GM12878 (cell line): ENCODE measurements around the gene ATP6V1G2. TPM values are rescaled to one million over a fixed set of nuclear protein-coding genes. Genes with fewer than 3 reads are reported as not detected.
A peak's percentile ranks its signal among the peaks of the same experiment; 100 is the strongest.

Experiments
- ATF7 ChIP-seq: fragments of 450-650 bp; IDR thresholded peaks from 2 replicates; pipeline ENCODE4 v1.6.1; 2016; ENCODE audit warnings: low read depth, mild to moderate bottlenecking
- BHLHE40 ChIP-seq, 2 experiments: fragments of 450-650 bp in 1 of 2; IDR thresholded peaks; 2 replicates each; pipeline ENCODE4 v1.6.1; 2011 to 2017; ENCODE audit warnings: low read depth in 2 of 2, borderline replicate concordance in 1 of 2, improper control_type of control experiment in 1 of 2, low read length in 1 of 2, mild to moderate bottlenecking in 1 of 2
- CHD1 ChIP-seq: IDR thresholded peaks from 2 replicates; pipeline ENCODE4 v1.6.1; 2012; ENCODE audit warnings: low read depth, low read length, improper control_type of control experiment
- CHD2 ChIP-seq: IDR thresholded peaks from 2 replicates; pipeline ENCODE4 v1.6.1; 2011; ENCODE audit warnings: low read depth, low read length, improper control_type of control experiment, borderline replicate concordance
- HCFC1 ChIP-seq: fragments of 150-350 bp; IDR thresholded peaks from 2 replicates; pipeline ENCODE4 v1.6.1; 2014; ENCODE audit warnings: low read length
- HDAC2 ChIP-seq: fragments of 200-600 bp; sonication (generic); IDR thresholded peaks from 2 replicates; pipeline ENCODE4 v1.6.1; 2017
- KAT2A ChIP-seq: conservative IDR thresholded peaks from 2 replicates; pipeline ENCODE4 v1.6.1; 2011; ENCODE audit warnings: low read depth, low read length; ENCODE audit not compliant: control insufficient read depth
- KLF5 ChIP-seq: fragments of 450-650 bp; IDR thresholded peaks from 2 replicates; pipeline ENCODE4 v1.6.1; 2014; ENCODE audit warnings: mild to moderate bottlenecking; ENCODE audit not compliant: partially characterized antibody
- NFIC ChIP-seq: IDR thresholded peaks from 2 replicates; pipeline ENCODE4 v1.6.1; 2012; ENCODE audit warnings: low read depth, mild to moderate bottlenecking, inconsistent platforms, low read length, moderate library complexity
- NR2C1 ChIP-seq: fragments of 450-650 bp; IDR thresholded peaks from 2 replicates; pipeline ENCODE4 v1.6.1; 2017; ENCODE audit warnings: antibody characterized with exemption, mild to moderate bottlenecking, moderate library complexity
- NR2C2 ChIP-seq: IDR thresholded peaks from 2 replicates; pipeline ENCODE4 v1.6.1; 2011; ENCODE audit warnings: borderline replicate concordance, low read depth; ENCODE audit not compliant: control insufficient read depth, insufficient read length
- PML ChIP-seq: IDR thresholded peaks from 2 replicates; pipeline ENCODE4 v1.6.1; 2012; ENCODE audit warnings: low read length, inconsistent platforms
- POLR2A ChIP-seq: IDR thresholded peaks from 2 replicates; pipeline ENCODE4 v1.6.1; 2011; ENCODE audit warnings: low read depth, mild to moderate bottlenecking, low read length
- POLR2AphosphoS2 ChIP-seq: IDR thresholded peaks from 2 replicates; pipeline ENCODE4 v1.6.1; 2011; ENCODE audit warnings: low read depth, mild to moderate bottlenecking, low read length, improper control_type of control experiment, moderate library complexity
- POLR2AphosphoS5 ChIP-seq: IDR thresholded peaks from 2 replicates; pipeline ENCODE4 v1.6.1; 2011; ENCODE audit warnings: mild to moderate bottlenecking, low read length, inconsistent platforms
- RAD21 ChIP-seq: IDR thresholded peaks from 2 replicates; pipeline ENCODE4 v1.6.1; 2011; ENCODE audit warnings: mild to moderate bottlenecking, low read depth, low read length, moderate library complexity; ENCODE audit not compliant: insufficient read depth
- RAD51 ChIP-seq: fragments of 450-650 bp; IDR thresholded peaks from 2 replicates; pipeline ENCODE4 v1.6.1; 2016; ENCODE audit warnings: moderate library complexity, mild to moderate bottlenecking, inconsistent platforms
- RFX5 ChIP-seq: IDR thresholded peaks from 2 replicates; pipeline ENCODE4 v1.6.1; 2011; ENCODE audit warnings: low read depth, low read length, improper control_type of control experiment
- SREBF1 ChIP-seq: IDR thresholded peaks from 2 replicates; pipeline ENCODE4 v1.6.1; 2012; ENCODE audit warnings: mild to moderate bottlenecking, low read length
- SREBF2 ChIP-seq: IDR thresholded peaks from 2 replicates; pipeline ENCODE4 v1.6.1; 2012; ENCODE audit warnings: mild to moderate bottlenecking, low read length
- TAF1 ChIP-seq: IDR thresholded peaks from 2 replicates; pipeline ENCODE4 v1.6.1; 2011; ENCODE audit warnings: mild to moderate bottlenecking, low read depth, low read length, borderline replicate concordance
- TBL1XR1 ChIP-seq: IDR thresholded peaks from 2 replicates; pipeline ENCODE4 v1.6.1; 2012; ENCODE audit warnings: low read depth, low read length, improper control_type of control experiment
- polyA plus RNA-seq, 11 experiments: library from polyadenylated mRNA; depleted of rRNA in 4 of 11; unstranded in 6 of 11; stranded (reverse) in 5 of 11; fragments of >200 nt; fragmentation: Nextera tagmentation in 4 of 11; fragmentation: Illumina TruSeq in 1 of 11; extraction: Ambion mirVana in 4 of 11; extraction: Trizol in 1 of 11; gene quantifications; 1 replicate in 1 of 11; 2 replicates in 10 of 11; pipeline versions ENCODE4 v1.2.1 to v1.2.3, GENCODE V29; 2011 to 2016; ENCODE audit warnings: inconsistent platforms in 2 of 11, missing spikeins in 2 of 11, low read depth in 1 of 11
- total RNA-seq, 4 experiments: library from RNA; depleted of rRNA in 3 of 4; stranded (reverse); fragments of >200 nt in 3 of 4; fragmentation: Illumina TruSeq in 1 of 4; extraction: Trizol in 1 of 4; gene quantifications; 2 replicates each; pipeline versions ENCODE4 v1.2.1 to v1.2.3, GENCODE V29; 2013 to 2021
- TF ChIP-seq, protein P1 (sequence below): fragments of 450-650 bp; IDR thresholded peaks from 2 replicates; pipeline ENCODE4 v1.6.1; 2016; ENCODE audit warnings: mild to moderate bottlenecking
- TF ChIP-seq, protein P2 (sequence below): fragments of 450-650 bp; IDR thresholded peaks from 2 replicates; pipeline ENCODE4 v1.6.1; 2017; ENCODE audit warnings: low read depth, mild to moderate bottlenecking, moderate library complexity
- TF ChIP-seq, protein P3 (sequence below): fragments of 450-650 bp; IDR thresholded peaks from 2 replicates; pipeline ENCODE4 v1.6.1; 2018; ENCODE audit warnings: borderline replicate concordance, mild to moderate bottlenecking; ENCODE audit not compliant: partially characterized antibody
- TF ChIP-seq, protein P4 (sequence below): IDR thresholded peaks from 2 replicates; pipeline ENCODE4 v1.6.1; 2012; ENCODE audit warnings: low read depth, low read length, improper control_type of control experiment

ATP6V1G2 gene
- total and polyA plus RNA-seq, 10 of the 15 experiments (the other 5 are each of a cell fraction or from before 2014, with no cell fraction given) = 0.45 to 8.9 (median 2.8) TPM

DNA sequence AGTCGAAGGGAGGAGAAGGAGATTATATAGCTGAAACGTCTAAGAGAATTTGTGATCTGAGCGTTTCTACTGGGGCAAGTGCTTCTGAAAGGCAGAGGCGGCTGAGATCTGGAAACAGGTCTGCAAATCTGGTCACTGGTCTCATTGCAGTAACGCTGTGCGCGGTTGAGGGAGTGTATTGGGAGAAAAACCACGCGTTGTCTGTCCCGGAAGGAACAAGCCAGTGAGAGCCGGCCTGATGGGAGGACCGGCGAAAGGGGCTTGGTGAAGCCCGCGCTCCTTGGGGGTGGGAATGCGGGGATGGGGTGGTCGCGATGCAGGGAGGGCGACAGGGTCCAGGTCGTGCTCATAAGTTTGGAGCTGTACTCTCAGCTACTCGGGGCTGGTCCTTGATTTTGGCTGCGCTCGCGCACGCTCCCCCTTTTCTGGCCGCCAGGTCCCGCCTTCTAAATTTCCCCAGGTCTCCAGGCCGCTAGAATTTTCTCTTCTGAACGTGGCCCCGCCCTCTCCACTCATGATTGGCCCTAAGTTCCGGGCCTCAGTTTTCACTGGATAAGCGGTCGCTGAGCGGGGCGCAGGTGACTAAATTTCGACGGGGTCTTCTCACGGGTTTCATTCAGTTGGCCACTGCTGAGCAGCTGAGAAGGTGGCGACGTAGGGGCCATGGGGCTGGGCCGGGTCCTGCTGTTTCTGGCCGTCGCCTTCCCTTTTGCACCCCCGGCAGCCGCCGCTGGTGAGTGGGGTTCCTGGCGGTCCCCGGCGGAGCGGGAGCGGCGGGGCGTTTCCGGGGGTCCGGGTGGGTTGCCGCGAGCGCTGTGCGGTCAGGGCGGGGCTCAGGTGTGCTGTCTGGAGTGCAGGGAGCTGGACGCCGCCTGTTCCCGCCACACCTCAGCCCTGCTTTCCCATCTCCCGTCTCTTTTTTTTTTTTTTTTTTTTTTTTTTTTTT, 48.6 kb downstream of the ATP6V1G2 start, which contains the start of gene MICB (continued):
- TF ChIP-seq NR2C2 = no peak
- TF ChIP-seq HCFC1 = 0 out of 2 replicates have a peak, but pooled peaks have one; percentile 8
- TF ChIP-seq, protein P1, sequence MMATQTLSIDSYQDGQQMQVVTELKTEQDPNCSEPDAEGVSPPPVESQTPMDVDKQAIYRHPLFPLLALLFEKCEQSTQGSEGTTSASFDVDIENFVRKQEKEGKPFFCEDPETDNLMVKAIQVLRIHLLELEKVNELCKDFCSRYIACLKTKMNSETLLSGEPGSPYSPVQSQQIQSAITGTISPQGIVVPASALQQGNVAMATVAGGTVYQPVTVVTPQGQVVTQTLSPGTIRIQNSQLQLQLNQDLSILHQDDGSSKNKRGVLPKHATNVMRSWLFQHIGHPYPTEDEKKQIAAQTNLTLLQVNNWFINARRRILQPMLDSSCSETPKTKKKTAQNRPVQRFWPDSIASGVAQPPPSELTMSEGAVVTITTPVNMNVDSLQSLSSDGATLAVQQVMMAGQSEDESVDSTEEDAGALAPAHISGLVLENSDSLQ = no peak
- peak; percentile 56 for TF ChIP-seq RFX5
- TF ChIP-seq, protein P2, sequence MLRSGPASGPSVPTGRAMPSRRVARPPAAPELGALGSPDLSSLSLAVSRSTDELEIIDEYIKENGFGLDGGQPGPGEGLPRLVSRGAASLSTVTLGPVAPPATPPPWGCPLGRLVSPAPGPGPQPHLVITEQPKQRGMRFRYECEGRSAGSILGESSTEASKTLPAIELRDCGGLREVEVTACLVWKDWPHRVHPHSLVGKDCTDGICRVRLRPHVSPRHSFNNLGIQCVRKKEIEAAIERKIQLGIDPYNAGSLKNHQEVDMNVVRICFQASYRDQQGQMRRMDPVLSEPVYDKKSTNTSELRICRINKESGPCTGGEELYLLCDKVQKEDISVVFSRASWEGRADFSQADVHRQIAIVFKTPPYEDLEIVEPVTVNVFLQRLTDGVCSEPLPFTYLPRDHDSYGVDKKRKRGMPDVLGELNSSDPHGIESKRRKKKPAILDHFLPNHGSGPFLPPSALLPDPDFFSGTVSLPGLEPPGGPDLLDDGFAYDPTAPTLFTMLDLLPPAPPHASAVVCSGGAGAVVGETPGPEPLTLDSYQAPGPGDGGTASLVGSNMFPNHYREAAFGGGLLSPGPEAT = peak; percentile 85
- TF ChIP-seq POLR2AphosphoS5 = peak; percentile 56; the same call in 1 of the 2 replicates
- peak; percentile 93 for TF ChIP-seq KLF5
- TF ChIP-seq TBL1XR1 = no peak
- TF ChIP-seq RAD21 = no peak
- peak; percentile 67; the same call in 1 of the 2 replicates for TF ChIP-seq TAF1
- TF ChIP-seq CHD2 = no peak
- no peak for TF ChIP-seq HDAC2
- peak; percentile 71 for TF ChIP-seq POLR2A
- no peak for TF ChIP-seq NR2C1
- TF ChIP-seq POLR2AphosphoS2 = peak; percentile 36; the same call in 1 of the 2 replicates
- TF ChIP-seq, protein P3, sequence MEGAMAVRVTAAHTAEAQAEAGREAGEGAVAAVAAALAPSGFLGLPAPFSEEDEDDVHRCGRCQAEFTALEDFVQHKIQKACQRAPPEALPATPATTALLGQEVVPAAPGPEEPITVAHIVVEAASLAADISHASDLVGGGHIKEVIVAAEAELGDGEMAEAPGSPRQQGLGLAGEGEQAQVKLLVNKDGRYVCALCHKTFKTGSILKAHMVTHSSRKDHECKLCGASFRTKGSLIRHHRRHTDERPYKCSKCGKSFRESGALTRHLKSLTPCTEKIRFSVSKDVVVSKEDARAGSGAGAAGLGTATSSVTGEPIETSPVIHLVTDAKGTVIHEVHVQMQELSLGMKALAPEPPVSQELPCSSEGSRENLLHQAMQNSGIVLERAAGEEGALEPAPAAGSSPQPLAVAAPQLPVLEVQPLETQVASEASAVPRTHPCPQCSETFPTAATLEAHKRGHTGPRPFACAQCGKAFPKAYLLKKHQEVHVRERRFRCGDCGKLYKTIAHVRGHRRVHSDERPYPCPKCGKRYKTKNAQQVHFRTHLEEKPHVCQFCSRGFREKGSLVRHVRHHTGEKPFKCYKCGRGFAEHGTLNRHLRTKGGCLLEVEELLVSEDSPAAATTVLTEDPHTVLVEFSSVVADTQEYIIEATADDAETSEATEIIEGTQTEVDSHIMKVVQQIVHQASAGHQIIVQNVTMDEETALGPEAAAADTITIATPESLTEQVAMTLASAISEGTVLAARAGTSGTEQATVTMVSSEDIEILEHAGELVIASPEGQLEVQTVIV = peak; percentile 58
- peak; percentile 41 to 79; a peak in 3 of 4 replicates for TF ChIP-seq BHLHE40 (IDR thresholded peaks at IDR 0.05; ENCODE audit: borderline replicate concordance in 1 of 2, low read depth in 2 of 2, low read length in 1 of 2)
- no peak for TF ChIP-seq PML
- no peak; the same call in 1 of the 2 replicates for TF ChIP-seq RAD51
- no peak for TF ChIP-seq SREBF2
- TF ChIP-seq ATF7 = peak; percentile 96
- no peak for TF ChIP-seq NFIC
- TF ChIP-seq KAT2A = no peak
- peak; percentile 46 for TF ChIP-seq SREBF1
- TF ChIP-seq, protein P4, sequence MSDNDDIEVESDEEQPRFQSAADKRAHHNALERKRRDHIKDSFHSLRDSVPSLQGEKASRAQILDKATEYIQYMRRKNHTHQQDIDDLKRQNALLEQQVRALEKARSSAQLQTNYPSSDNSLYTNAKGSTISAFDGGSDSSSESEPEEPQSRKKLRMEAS = 0 out of 2 replicates have a peak, but pooled peaks have one; percentile 58
- peak; percentile 85; the same call in 1 of the 2 replicates for TF ChIP-seq CHD1
